Occipital lobe (tissue), 2 donors: Measurements from ENCODE around the gene DOHH. TPM values are rescaled to one million over a fixed set of nuclear protein-coding genes. Genes with fewer than 3 reads are reported as not detected.

ENCODE experiments used
- DNase-seq: peaks from one replicate; lab custom pipeline; 2025; lab: John Stamatoyannopoulos, UW
- total RNA-seq: library from RNA; depleted of rRNA; stranded (reverse); fragments of >200 nt; gene quantifications from one replicate; pipeline ENCODE4 v1.2.3, GENCODE V29; 2014

Gene DOHH
- total RNA-seq, 1 donor from 2014 or later = 10.6 TPM

DNA sequence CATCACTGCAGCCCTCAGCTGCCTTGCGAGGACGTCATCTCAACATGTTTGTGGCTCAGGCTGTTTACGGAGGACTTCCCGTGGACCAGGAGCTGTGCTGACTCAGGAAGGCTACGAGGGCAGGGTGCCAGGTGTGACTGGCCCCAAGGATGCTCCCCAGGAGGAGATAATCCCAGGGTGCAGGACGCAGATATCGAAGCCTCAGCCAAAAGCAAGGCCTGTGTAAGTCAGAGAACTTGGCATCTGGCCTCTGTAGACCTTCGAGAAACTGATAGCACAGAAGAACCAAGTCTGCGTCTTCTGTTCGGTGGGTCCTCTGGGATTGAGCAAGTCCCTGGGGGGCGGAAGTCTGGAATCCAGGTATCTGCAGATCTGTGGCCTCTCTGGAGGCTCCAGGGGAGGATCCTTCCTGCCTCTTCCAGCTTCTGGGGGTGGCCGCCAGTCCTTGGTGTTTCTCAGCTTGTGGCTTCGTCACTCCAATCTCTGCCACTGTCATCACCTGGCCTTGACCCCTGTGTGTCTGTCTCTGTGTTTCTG lies 2.6 kb upstream of the DOHH start:
- DNase-seq = no peak

DNA sequence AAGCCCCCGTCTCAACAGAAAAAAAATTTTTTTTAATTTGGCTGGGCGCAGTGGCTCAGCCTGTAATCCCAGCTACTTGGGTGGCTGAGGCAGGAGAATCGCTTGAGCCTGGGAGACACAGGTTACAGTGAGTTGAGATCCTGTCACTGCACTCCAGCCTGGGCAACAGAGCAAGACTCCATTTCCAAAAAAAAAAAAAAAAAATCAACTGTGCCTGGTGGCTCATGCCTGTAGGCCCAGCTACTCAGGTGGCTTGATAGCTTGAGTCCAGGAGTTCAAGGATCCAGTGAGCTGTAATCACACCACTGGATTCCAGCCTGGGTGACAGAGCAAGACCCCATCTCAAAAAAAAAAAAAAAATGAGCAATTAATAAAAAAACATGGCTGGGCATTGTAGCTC lies 1.3 kb upstream of the DOHH start:
- DNase-seq = no peak

DNA sequence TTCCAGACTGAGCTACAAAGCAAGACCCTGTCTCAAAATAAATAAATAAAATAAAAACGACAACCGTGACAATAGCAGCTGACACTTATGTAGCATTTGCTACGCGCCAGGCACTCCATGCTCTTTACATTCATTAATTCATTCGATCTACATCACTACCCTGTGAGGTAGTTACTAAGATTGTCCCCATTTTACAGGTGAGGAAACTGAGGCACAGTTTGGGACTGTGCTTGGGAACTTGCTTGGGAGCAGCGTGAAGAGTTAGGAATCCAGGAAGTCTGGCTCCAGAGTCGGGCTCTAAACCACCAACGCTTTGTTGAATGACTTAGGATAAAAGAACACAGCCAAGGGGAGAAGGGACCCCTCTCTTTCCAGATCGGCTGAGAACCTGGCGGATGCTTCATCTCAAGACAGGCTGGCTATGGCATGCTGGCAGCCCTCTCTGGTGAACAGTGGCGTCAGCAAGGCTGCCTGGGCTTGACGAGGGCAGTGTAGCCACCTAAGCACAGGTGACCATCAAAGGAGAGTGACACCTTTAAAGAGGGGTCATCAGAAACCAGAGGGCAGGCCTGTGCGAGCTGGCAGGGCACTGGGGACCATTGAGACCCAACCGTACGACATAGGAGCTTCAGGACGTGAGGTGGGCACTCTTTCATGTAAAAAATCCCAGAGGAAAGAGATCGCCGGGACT lies 591 bp downstream of the DOHH start:
- DNase-seq = no peak

DNA sequence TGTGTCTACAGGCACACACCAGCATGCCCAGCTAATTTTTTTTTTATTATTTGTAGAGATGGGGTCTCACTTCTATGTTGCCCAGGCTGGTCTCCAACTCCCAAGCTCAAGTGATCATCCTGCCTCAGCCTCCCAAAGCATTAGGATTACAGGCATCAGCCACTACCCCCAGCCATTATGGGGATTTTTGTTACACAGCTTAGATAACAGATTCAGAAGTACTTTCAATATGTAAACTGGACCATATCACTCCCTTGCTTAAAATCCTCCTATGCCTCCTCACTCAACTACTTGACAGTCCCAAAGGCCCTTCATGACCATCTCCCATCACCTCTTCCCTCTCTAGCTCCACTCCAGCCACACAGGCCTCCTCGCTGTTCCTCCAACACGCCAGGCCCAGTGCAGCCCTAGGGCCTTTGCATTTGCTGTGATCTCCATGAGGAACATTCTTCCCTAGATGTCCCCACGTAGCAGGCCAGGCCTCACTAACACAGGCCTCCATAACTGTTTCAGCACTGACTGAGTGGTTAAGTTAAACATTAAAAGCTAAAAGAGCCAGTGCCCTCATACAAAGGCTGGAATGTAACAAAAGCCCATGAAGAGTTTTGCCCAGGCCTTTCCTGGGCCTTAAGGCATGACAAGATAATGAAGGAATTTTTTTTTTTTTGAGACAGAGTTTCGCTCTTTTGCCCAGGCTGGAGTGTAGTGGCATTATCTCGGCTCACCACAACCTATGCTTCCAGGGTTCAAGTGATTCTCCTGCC lies 2.5 kb downstream of the DOHH start:
- DNase-seq = no peak

DNA sequence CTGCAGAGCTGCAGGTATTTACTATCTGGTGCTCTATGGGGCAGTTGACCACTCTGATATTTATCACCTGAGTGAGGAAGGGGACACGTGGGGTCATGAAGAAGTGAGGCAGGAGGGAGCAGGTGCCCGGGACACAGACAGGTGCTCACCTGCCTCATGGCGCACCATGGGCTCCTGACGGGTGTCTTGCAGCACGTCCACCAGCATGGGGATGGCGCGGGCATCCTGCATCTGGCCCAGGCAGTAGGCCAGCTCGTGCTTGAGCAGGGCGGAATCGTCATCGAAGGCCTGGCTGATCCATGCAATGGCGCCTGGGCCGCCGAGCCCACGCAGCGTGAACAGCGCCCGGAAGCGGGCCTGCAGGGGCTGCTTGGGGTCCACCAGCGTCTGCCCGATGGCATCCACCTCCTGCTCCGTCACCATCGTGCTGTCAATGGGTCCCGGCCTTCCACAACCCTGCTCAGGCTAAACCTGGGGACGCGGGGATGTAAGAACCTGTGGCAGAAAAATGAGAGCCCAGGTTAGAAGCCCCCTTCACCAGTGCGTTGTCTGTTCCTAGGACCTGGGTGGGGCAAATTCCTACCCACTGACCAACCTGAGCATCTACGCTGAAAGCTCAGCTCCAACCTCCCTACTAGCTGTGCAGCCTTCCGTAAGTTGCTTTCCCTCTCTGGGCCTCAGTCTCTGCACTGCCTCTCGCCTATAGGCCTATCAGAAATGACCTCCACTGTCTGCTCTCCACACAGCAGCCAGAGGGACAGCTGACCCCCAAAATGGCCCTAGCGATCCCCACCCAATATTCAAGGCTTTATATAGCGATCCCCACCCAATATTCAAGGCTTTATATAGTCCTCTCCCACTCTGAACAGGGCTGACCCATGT lies 3.8 kb downstream of the DOHH start:
- DNase-seq = no peak

DNA sequence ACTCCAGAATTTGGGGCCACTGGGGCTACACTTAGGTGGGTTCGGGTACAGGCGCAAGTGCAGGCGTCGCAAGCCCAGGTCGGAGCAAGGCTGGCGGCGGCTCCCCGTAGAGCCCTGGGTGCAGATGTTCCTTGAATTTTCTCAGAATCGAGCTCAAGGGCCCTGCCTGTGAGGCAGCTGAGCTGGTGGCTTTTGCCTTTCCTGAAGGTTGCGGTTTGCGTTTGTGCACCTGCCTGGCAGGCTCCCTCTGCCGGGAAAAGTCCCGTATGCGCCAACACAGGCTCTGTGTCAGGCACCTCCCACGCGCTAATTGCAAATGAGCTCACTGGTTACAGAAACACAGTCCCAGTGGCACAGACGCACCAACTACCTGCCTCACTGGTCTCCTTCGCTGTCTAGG lies 5.9 kb downstream of the DOHH start:
- no peak for DNase-seq

DNA sequence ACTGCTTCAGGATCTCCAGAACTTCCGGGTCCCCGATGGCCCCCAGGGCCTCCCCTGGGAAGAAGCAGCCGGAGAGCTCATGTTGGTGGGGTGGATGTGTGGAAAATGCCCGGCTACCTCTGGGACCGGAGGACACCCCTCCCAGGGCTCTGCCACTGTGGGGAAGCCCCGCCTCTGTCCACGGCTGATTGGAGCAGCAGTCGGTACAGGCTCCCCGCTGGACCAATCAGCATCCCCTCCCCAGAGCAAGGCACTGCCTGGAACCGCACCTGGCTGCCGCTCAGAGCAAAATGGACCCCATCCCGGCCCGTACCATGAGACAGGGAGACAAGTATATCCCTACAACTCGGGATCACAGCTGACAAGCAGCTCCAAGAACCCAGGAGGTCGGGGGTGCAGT lies 6.4 kb downstream of the DOHH start:
- DNase-seq = peak; percentile 86

DNA sequence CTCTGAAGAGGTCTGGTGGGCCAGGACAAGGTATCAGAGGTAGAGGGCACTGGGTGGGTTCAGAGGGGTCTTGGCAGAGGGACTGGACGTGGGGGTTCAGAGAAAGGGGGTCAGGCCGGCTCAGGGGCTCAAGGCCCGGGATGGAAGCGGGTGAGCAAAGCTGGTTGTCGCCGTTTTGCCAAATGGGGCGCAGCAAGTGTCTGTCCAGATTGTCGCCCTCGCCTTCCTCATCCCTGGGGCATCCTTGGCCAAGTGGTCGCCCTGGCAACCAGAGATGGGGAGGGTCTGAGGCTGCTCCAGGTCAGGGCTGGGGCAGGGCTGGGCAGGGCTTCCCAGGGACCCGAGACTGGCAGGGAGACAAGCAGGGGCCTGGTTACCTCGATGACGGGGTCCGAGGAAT lies 6.8 kb downstream of the DOHH start:
- no peak for DNase-seq

DNA sequence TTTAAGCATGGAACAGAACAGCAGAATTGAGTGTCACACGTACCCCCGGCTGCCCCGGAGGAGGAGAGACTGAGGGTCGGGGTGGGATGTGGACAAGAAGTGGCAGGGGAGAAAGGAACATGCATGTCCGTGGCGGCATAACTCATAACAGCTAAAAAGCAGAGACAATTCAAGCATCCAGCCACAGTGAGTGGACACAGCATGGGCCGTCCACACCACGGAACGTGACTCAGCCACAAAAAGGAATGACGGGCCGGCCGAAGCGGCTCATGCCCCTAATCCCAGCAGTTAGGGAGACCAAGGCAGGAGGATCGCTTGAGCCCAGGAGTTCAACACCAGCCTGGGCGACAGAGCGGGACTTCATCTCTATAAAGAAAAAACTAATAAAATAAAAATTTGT lies 7.6 kb downstream of the DOHH start:
- DNase-seq = no peak

DNA sequence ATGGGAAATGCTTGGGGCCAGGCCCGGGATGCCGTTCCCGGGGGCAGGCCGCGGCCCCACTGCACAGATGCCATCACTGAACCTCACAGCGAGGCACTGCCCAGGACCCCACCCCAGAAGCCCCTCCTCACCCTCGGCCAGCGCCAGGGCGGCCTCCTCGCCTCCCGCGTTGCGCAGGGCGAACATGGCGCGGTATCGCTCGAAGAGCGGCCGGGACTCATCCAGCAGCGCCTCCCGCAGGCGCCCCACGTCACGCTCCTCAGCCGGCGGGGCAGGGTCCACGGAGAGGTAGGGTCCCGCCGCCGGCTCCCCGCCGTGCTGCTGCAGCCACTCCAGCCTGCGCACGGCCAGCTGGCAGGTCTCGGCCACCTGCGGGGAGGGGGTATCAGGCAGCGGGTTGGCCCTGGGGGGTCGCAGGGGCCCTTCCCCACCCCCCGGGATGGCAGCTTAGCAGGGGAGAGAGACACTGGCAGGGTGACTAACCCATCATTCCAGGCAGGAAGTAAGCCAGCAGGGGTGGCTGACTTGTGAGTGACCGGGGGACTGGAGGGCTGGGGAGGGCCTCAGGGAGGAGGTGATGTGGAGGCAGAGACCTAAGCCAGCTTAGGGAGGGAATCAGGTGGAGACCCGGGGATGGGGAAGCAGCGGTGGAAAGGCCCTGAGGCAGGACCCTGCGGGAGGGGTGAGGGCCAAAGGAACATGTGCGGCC lies 8.2 kb downstream of the DOHH start:
- no peak for DNase-seq

DNA sequence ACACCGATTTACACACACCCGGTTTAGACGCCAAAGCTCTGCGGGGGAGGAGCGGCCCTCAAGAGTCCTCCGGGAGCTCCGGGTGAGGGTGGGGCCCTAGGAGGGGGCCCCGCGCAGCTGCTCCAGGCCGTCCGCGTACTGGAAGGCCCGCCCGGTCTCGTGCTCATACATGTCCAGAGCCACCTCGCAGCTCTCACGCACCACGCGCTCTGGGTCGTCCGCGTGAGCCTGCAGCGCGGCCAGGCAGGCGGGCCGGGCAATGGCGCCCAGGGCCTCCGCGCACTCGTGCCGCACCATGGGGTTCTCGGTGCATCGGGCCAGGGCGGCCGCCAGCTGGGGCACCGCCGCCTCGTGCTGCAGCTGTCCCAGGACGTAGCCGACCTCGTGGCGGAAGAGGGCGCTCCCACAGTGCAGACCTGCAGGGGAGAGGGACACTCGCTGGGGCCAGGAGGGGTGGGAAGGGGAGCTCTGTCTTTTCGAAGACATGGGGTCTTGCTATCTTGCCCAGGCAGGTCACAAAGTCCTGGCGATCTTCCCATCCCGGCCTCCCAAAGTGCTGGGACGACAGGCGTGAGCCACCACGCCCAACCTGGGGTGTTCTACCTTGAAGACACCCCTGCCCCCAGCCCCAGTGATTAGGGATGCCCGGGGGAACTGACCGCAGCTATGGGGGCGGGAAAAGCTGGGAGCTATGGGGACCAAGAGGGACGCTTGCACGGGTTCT lies 8.9 kb downstream of the DOHH start:
- DNase-seq = no peak

DNA sequence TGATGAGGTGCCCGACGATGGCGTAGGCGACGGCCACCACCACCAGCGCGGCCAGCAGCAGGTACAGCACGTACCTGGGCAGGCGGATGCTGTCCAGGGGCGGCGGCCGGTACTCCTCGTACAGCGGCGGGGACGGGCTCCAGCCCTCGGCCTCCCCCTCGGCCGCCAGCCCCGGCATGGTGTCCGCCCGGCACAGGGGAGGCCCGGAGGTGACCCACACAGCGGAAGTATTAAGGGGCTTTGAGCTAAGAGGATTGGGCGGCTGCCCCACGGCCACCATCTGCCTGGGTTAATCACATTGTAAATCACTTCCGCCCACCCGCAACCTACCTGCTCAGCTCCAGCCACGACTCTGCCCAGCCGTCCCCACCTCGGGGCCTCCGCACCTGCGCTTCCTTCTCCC lies 17.2 kb downstream of the DOHH start, which contains the start of gene SMIM44:
Gene SMIM44, minus strand, starts transcription at position 216 of the 403 bp plus-strand sequence. Its CDS starts 38 bp downstream, at position 178.
- DNase-seq = no peak

DNA sequence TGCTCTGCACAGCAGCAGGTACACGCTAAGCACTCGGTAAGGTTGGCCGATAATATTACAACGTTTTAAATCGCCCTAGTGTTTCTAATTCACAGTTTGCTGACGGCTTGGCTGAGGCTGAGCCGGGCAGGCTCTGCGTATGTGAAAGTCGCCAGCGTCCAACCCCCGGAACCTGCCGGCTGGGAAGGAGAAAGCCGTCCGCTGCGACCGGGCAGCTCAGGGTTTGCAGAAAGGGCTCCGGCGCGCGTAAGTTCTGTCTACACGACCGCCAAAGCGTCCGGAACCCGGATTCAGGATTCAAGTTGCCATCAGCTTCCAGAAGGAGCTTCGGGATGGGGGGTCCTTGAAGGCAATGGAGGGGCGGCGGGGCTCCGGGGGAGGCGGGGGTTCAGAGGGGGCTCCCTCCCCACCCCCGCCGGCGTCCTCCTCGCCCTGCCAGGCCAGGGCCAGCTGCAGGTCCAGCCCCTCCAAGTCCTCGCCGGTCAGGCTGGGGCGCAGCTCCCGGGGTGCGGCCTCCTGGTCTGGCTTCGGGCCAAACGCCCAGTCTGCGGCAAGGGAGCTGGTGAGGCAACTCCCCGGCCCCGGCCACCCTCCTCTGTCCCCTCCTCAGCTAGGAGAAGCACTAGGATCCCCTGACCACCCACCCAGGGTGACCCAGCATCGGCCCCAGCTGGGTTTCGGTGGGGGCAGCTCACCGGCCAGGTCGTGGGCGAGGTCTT lies 17.8 kb downstream of the DOHH start:
- no peak for DNase-seq

DNA sequence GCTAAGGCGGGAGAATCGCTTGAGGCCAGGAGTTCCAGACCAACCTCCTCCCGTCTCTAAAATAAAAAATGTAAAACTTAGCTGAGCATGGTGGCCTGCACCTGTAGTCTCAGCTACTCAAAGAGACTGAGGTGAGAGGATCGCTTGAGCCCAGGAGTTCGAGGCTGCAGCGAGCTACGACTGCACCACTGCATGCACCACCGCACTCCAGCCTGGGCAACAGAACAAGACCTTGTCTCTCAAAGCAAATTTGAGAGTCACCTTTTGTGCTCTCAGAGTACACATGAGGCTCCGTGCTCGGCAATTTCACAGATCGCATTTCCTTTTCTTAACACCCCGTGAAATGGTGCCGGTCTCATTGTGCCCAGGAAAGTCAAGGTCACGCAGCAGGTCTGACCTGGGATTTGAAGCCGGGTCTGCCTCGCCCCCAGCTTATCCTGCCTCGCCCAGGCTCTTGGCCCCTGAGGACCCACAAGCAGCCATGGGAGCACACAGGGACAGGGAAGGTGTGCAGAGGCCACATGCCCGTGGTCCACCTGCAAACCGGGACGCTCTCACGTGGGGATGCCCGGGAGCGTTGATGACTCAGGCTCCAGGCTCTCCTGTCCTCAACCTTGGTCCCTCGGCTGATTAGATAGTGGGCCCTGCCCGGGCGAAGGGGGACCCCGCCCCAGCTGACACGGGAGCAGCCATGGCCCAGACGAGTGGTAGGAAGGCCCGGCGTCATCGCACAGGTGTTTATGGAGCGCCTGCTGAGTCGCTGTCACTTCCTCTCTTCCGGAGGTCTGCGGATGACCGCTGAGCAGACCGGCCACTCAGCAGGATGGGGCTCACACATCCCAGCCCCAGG lies 19.0 kb downstream of the DOHH start:
- DNase-seq = no peak

DNA sequence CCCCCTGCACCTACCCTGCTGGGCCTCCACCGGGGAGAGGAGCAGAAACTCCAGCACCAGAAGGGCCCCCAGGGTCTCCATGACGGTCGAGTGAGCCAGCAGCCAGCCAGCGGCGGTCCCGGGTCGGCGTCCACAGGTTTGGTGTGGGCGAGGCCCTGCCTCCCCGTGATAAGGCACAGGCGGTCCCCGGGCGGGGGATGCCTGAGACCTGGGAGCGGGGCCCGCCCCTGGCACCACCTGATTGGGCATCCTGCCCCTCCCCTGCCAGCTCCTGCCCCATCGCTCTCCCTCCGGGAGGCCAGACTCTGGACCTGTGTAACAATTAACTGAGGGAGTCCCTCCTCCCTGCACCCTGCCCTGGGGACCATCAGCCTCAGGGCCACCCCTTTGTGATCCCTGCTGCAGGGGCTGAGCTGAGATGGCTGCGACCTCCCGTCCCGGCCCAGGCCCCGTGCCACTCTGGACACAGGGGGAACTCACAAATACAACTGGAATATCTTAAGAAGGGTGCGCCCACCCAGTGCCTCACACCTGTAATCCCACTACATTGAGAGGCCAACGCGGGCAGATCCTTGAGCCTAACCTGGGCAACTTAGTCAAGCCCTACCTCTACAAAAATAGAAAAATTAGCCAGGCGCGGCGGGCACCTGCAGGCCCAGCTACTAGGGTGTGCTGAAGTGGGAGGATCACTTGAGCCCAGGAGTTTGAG lies 19.9 kb downstream of the DOHH start, which contains the start of gene SMIM24:
Gene SMIM24, minus strand, starts transcription at position 143 of the 709 bp plus-strand sequence. Its CDS starts 62 bp downstream, at position 81.
- no peak for DNase-seq

DNA sequence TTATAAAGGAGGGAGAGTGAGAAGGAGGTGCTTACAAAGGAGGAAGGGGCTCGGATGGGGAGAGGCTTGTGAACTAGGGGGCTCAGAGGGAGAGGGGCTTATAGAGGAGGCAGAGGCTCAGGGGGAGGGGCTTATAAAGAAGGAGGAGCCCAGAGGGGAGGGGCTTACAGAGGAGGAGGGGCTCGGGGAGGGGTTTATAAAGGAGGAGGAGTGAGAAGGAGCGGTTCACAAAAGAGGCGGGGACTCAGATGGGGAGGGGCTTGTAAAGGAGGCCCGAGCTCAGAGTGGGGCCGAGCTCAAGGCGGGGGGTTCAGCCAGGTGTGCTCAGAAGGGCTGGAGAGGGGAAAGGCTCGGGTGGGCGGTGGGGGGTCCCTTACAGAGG lies 20.6 kb downstream of the DOHH start:
- no peak for DNase-seq

DNA sequence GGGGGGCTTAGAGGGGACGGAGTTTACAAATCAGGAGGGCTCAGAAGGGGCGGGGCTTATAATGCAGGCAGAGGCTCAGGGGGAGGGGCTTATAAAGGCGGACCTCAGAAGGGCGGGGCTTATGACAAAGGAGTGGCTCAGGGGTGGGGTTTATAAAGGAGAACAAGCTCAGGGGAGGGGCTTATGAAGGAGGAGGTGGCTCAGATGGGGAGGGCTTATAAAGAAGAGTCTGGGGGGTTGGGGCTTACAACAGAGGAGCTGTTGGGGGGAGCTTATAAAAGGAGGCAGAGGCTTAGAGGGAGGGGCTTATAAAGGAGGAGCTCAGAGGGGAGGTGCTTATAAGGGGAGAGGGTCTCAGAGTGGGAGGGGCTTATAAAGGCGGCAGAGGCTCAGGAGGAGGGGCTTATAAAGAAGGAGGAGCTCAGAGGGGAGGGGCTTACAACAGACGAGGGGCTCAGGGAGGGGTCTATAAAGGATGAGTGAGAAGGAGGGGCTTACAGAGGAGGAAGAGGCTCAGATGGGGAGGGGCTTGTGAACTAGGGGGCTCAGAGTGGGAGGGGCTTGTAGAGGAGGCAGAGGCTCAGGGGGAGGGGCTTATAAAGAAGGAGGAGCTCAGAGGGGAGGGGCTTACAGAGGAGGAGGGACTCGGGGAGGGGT lies 21.2 kb downstream of the DOHH start:
- DNase-seq = no peak
